Panc1 (cell line): ENCODE data around the gene KRTAP1-3. TPM values are rescaled to one million over a fixed set of nuclear protein-coding genes. Genes with fewer than 3 reads are reported as not detected.
"Not testable (repeated sequence)": the region's sequence is repeated elsewhere in the genome, so short reads cannot be mapped to it uniquely, and the experiment has no call there.

ENCODE experiments used
- ATAC-seq: fragments of 200-7000 bp; cut with Tn5 transposase; 2 replicates; pipeline ENCODE4 v1.9.1; 2020; ENCODE audit warnings: mild to moderate bottlenecking, moderate library complexity
- BruUV-seq: library from RNA; stranded (reverse); fragments of 400-500 nt; replicated peaks from 2 replicates; lab custom pipeline; 2021; lab: Mats Ljungman, UMichigan
- CTCF ChIA-PET: fragments of 300-600 bp; sonication (Branson Sonifier 250); formaldehyde crosslinking; loops from one replicate; lab custom pipeline; 2022; ENCODE audit warnings: antibody characterized with exemption; lab: Charles Lee
- POLR2A ChIA-PET: fragments of 300-600 bp; sonication (Branson Sonifier 250); formaldehyde crosslinking; loops from one replicate; lab custom pipeline; 2022; ENCODE audit warnings: antibody characterized with exemption; lab: Charles Lee
- DNase-seq: peaks from one replicate; pipeline ENCODE4 v3.0.0-alpha.2; 2010; ENCODE audit warnings: low read depth, low spot score
- H3K27ac ChIP-seq: 2 replicates; pipeline ENCODE4 v1.5.1; 2011; ENCODE audit warnings: mild to moderate bottlenecking, low read length, inconsistent platforms
- H3K27me3 ChIP-seq: fragments of 200-500 bp; sonication (Bioruptor generic); 2 replicates; pipeline ENCODE4 v1.6.0; 2014; ENCODE audit warnings: low read length, inconsistent platforms; ENCODE audit not compliant: control insufficient read depth, insufficient read depth
- H3K36me3 ChIP-seq: fragments of 200-500 bp; sonication (Bioruptor generic); 2 replicates; pipeline ENCODE4 v1.5.1; 2014; ENCODE audit warnings: inconsistent platforms, mild to moderate bottlenecking, low read length, moderate library complexity; ENCODE audit not compliant: control insufficient read depth, insufficient read depth
- H3K4me1 ChIP-seq: 2 replicates; pipeline ENCODE4 v1.5.1; 2011; ENCODE audit warnings: inconsistent platforms, mild to moderate bottlenecking, low read length, moderate library complexity; ENCODE audit not compliant: control insufficient read depth, insufficient read depth
- H3K4me3 ChIP-seq, 2 experiments: 2 replicates each; pipeline ENCODE4 v1.5.1; 2011 to 2012; ENCODE audit warnings: low read depth in 2 of 2, low read length in 2 of 2, mild to moderate bottlenecking in 2 of 2, inconsistent platforms in 1 of 2, moderate library complexity in 1 of 2
- H3K9me3 ChIP-seq: fragments of 200-500 bp; sonication (Bioruptor generic); 2 replicates; pipeline ENCODE4 v1.5.1; 2014; ENCODE audit warnings: low read depth, mild to moderate bottlenecking, inconsistent platforms, low read length, moderate library complexity; ENCODE audit not compliant: control insufficient read depth, insufficient read depth
- CTCF ChIP-seq: fragments of 450-650 bp; IDR thresholded peaks from 2 replicates; pipeline ENCODE4 v1.5.1; 2017; ENCODE audit warnings: mild to moderate bottlenecking
- POLR2AphosphoS5 ChIP-seq: IDR thresholded peaks from 2 replicates; pipeline ENCODE4 v1.6.1; 2012; ENCODE audit warnings: mild to moderate bottlenecking, low read depth, low read length, moderate library complexity
- REST ChIP-seq, 2 experiments: IDR thresholded peaks; 2 replicates each; pipeline ENCODE4 v1.6.1; 2011 to 2012; ENCODE audit warnings: low read depth in 2 of 2, control low read depth in 1 of 2, low read length in 1 of 2, mild to moderate bottlenecking in 1 of 2, moderate library complexity in 1 of 2; ENCODE audit not compliant: insufficient read depth in 1 of 2
- SIN3A ChIP-seq: IDR thresholded peaks from 2 replicates; pipeline ENCODE4 v1.6.1; 2012; ENCODE audit warnings: low read depth, mild to moderate bottlenecking, low read length, moderate library complexity, borderline replicate concordance; ENCODE audit not compliant: insufficient read depth
- TCF7L2 ChIP-seq: IDR thresholded peaks from 2 replicates; pipeline ENCODE4 v1.6.1; 2011; ENCODE audit warnings: mild to moderate bottlenecking, low read depth, low read length, inconsistent platforms
- in situ Hi-C: cut with HindIII; loops from 2 replicates; pipeline ENCODE4 v1.10.0; 2016; ENCODE audit warnings: low sequenced_read_pairs, low pct_unique_long_range_greater_than_20kb
- intact Hi-C: fragments of 100-400 bp; cut with micrococcal nuclease; formaldehyde crosslinking; loops from one replicate; pipeline ENCODE4 v1.10.0; 2022; ENCODE audit not compliant: unreplicated experiment
- total RNA-seq: library from RNA; stranded (reverse); gene quantifications from one replicate; pipeline ENCODE4 v1.2.1, GENCODE V29; 2021; ENCODE audit not compliant: unreplicated experiment

KRTAP1-3 gene
- total RNA-seq, 1 experiment from 2014 or later = not detected

GRCh38 chr17:41042953-41043352 is 8.3 kb upstream of the KRTAP1-3 start:
- no TSS peak for BruUV-seq
- no peak overlapping the region for H3K4me3 ChIP-seq
- no peak for ATAC-seq
- H3K4me1 ChIP-seq = no peaks in the 10 kb centered on the region
- no peaks in the 10 kb centered on the region for H3K9me3 ChIP-seq
- no peak for DNase-seq
- H3K36me3 ChIP-seq = no peaks in the 10 kb centered on the region
- no peak overlapping the region for H3K27ac ChIP-seq
- in situ Hi-C loops (no loop called here), intact Hi-C loops (no loop called here)
- ChIA-PET POLR2A (interaction anchor here (0.6 kb wide), 1 partner anchor 726 kb away, joined by 3 read pairs; no protein-coding TSS in a partner anchor), CTCF (no interaction called here)
- H3K27me3 ChIP-seq = no peaks in the 10 kb centered on the region
- TF ChIP-seq REST (IDR thresholded peaks at IDR 0.05; ENCODE audit: insufficient read depth in 1 of 2, low read depth in 2 of 2, low read length in 1 of 2) (no peak), POLR2AphosphoS5 (no peak), SIN3A (no peak)

- peak; percentile 68; the same call in 1 of the 2 replicates for ATAC-seq
- in situ Hi-C loops, POLR2A ChIA-PET, H3K36me3 ChIP-seq, CTCF ChIA-PET, intact Hi-C loops, H3K9me3 ChIP-seq, DNase-seq, H3K27ac ChIP-seq, BruUV-seq, H3K27me3 ChIP-seq, H3K4me1 ChIP-seq, H3K4me3 ChIP-seq: not testable (repeated sequence)
Observed at GRCh38 chr17:41040783-41041571, 6.3 kb upstream of the KRTAP1-3 start, which contains the start of gene KRTAP1-1. Gene KRTAP1-1, minus strand, starts transcription at chr17:41041450. Its CDS starts 53 bp downstream, at chr17:41041397.

- no peak for ATAC-seq
- no peaks in the 10 kb centered on the region for H3K27me3 ChIP-seq
- H3K4me3 ChIP-seq = no peak overlapping the region
- DNase-seq = no peak
- H3K36me3 ChIP-seq = no peaks in the 10 kb centered on the region
- TF ChIP-seq POLR2AphosphoS5 (no peak), TCF7L2 (no peak), SIN3A (no peak), CTCF (no peak), REST (IDR thresholded peaks at IDR 0.05; ENCODE audit: insufficient read depth in 1 of 2, low read depth in 2 of 2, low read length in 1 of 2) (no peak)
- no peak overlapping the region for H3K27ac ChIP-seq
- BruUV-seq = no TSS peak
- no peaks in the 10 kb centered on the region for H3K4me1 ChIP-seq
- intact Hi-C loops = no loop called here
- ChIA-PET CTCF (no interaction called here), POLR2A (no interaction called here)
- H3K9me3 ChIP-seq = no peaks in the 10 kb centered on the region
- in situ Hi-C loops = no loop called here
Observed at GRCh38 chr17:41037853-41038350, 3.2 kb upstream of the KRTAP1-3 start.
